Adrenal gland (tissue), 12 donors: ENCODE results near the gene ADAMTS12. TPM values are rescaled to one million over a fixed set of nuclear protein-coding genes. Genes with fewer than 3 reads are reported as not detected.

Source experiments
- DNase-seq, 7 donors: peaks; one replicate each; pipeline ENCODE4 v3.0.0-alpha.2; 2019 to 2020
- H3K27ac ChIP-seq, 5 donors: fragments of 200-600 bp; sonication (generic) in 4 of 5; 1 replicate in 3 of 5; 2 replicates in 2 of 5; pipeline versions ENCODE4 v1.5.1 to v1.8.0; 2016 to 2020; ENCODE audit warnings: mild to moderate bottlenecking in 1 of 5
- H3K27me3 ChIP-seq: fragments of 200-600 bp; 2 replicates; pipeline ENCODE4 v1.8.0; 2021
- H3K36me3 ChIP-seq, 2 donors: fragments of 200-600 bp; replicated peaks in 1 of 2; 1 replicate in 1 of 2; 2 replicates in 1 of 2; pipeline versions ENCODE4 v1.5.1 to v1.8.0; 2018 to 2022
- H3K4me1 ChIP-seq, 2 donors: fragments of 200-600 bp; replicated peaks in 1 of 2; 1 replicate in 1 of 2; 2 replicates in 1 of 2; pipeline versions ENCODE4 v1.5.1 to v1.8.0; 2018 to 2021
- H3K4me3 ChIP-seq, 4 donors: fragments of 200-600 bp; sonication (generic) in 3 of 4; one replicate each; pipeline ENCODE4 v1.5.1; 2016 to 2018
- H3K9me3 ChIP-seq, 3 donors: fragments of 200-600 bp; sonication (generic) in 1 of 3; replicated peaks in 1 of 3; 1 replicate in 2 of 3; 2 replicates in 1 of 3; pipeline versions ENCODE4 v1.5.1 to v1.8.0; 2016 to 2021
- CTCF ChIP-seq, 6 experiments: fragments of 450-650 bp in 4 of 6; fragments of 200-600 bp in 2 of 6; sonication (generic) in 1 of 6; IDR thresholded peaks; 1 replicate in 5 of 6; 2 replicates in 1 of 6; pipeline versions ENCODE4 v1.5.1 to v1.8.0; 2016 to 2021; ENCODE audit warnings: antibody characterized with exemption in 6 of 6, mild to moderate bottlenecking in 2 of 6, moderate library complexity in 1 of 6
- POLR2A ChIP-seq, 2 donors: fragments of 450-650 bp; IDR thresholded peaks; one replicate each; pipeline ENCODE4 v1.6.1; 2017; ENCODE audit warnings: antibody characterized with exemption in 2 of 2, mild to moderate bottlenecking in 2 of 2, moderate library complexity in 1 of 2
- WGBS, 4 donors: extraction: QIAGEN DNeasy Blood & Tissue Kit in 2 of 4; methylation state at CpG; one replicate each; pipeline versions ENCODE4 v1.1.5 to v1.1.7; 2013 to 2017; 5-methylcytosine and 5-hydroxymethylcytosine counted together
- intact Hi-C, 2 donors: fragments of 100-400 bp; cut with DNase I; formaldehyde crosslinking; loops; one replicate each; pipeline versions ENCODE4 v1.14.1 to v1.15.0; 2022 to 2023
- polyA plus RNA-seq, 3 donors: library from polyadenylated mRNA; stranded (reverse); fragments of 200-250 nt in 2 of 3; fragments of 350-450 nt in 1 of 3; fragmentation: Illumina TruSeq in 1 of 3; extraction: RNeasy Lipid Tissue Mini Kit (QIAGEN cat#74804) in 1 of 3; gene quantifications; one replicate each; pipeline ENCODE4 v1.2.3, GENCODE V29; 2013 to 2014
- total RNA-seq, 9 donors: library from RNA; depleted of rRNA in 4 of 9; stranded (reverse); fragments of >200 nt in 4 of 9; fragments of 120-200 nt in 1 of 9; fragmentation: NEBNext Ultra II Directional in 1 of 9; extraction: Animal tissue kit (Norgen Biotek cat#: 25700) in 1 of 9; gene quantifications; one replicate each; pipeline versions ENCODE4 v1.1.0 to v1.2.4, GENCODE V29; 2013 to 2023
- donor health status: healthy with polysubstance abuse.
- donor health status: Bipolar disorder and iron deficiency.
- donor health status: DM: yes; HTN: yes; CAD: no.
- donor health status: DM: no; HTN: no; CAD: no.
- donor health status: DM: no; HTN: no; CAD: no.
- donor health status: DM: yes; HTN: yes; CAD: no.

The ADAMTS12 gene
- total and polyA plus RNA-seq, 12 donors: 1.9 to 76.1 (median 10.5) TPM

GRCh38 chr5:33843579-33843978 lies 48.2 kb downstream of the ADAMTS12 start:
- TF ChIP-seq CTCF (IDR thresholded peaks at IDR 0.05) (no peak), POLR2A (IDR thresholded peaks at IDR 0.05) (no peak)
- H3K36me3 ChIP-seq: no peaks in the 10 kb centered on the region
- 93 to 94% (median 94%) methylated on average over 3 of the region's 3 CpGs for WGBS, 4 donors
- H3K9me3 ChIP-seq: no peaks in the 10 kb centered on the region
- H3K27ac ChIP-seq: no peak overlapping the region
- H3K27me3 ChIP-seq: no peaks in the 10 kb centered on the region
- intact Hi-C loops: no loop called here
- H3K4me1 ChIP-seq: peaks cover 0 to 32% of the 10 kb centered on the region in 2 donors
- no peak overlapping the region for H3K4me3 ChIP-seq
- DNase-seq: no peak

- Histone ChIP-seq H3K36me3 (no peaks in the 10 kb centered on the region), H3K4me3 (no peak overlapping the region), H3K27ac (no peak overlapping the region), H3K9me3 (no peaks in the 10 kb centered on the region), H3K27me3 (no peaks in the 10 kb centered on the region), H3K4me1 (peaks cover 0 to 32% of the 10 kb centered on the region in 2 donors)
- intact Hi-C loops: no loop called here
- 81 to 98% (median 94%) methylated on average over 2 of the region's 2 CpGs for WGBS, 4 donors
- TF ChIP-seq POLR2A (IDR thresholded peaks at IDR 0.05) (no peak), CTCF (IDR thresholded peaks at IDR 0.05) (no peak)
- DNase-seq: no peak
These were observed 49.3 kb downstream of the ADAMTS12 start for GRCh38 chr5:33842456-33842855.

GRCh38 chr5:33841891-33842290 lies 49.9 kb downstream of the ADAMTS12 start:
- Histone ChIP-seq H3K9me3 (no peaks in the 10 kb centered on the region), H3K27me3 (no peaks in the 10 kb centered on the region), H3K4me1 (peaks cover 0 to 30% of the 10 kb centered on the region in 2 donors), H3K27ac (no peak overlapping the region), H3K4me3 (no peak overlapping the region), H3K36me3 (no peaks in the 10 kb centered on the region)
- intact Hi-C loops: no loop called here
- DNase-seq: no peak
- no peak for TF ChIP-seq CTCF (IDR thresholded peaks at IDR 0.05)
- TF ChIP-seq POLR2A (IDR thresholded peaks at IDR 0.05): no peak
- 86 to 88% (median 87%) methylated on average over 5 of the region's 5 CpGs for WGBS, 4 donors

GRCh38 chr5:33840927-33841547 lies 50.8 kb downstream of the ADAMTS12 start:
- no peak overlapping the region for H3K4me3 ChIP-seq
- H3K27me3 ChIP-seq: no peaks in the 10 kb centered on the region
- intact Hi-C loops: no loop called here
- no peak for TF ChIP-seq POLR2A (IDR thresholded peaks at IDR 0.05)
- no peak for TF ChIP-seq CTCF (IDR thresholded peaks at IDR 0.05)
- no peak for DNase-seq
- no peak overlapping the region for H3K27ac ChIP-seq
- no peaks in the 10 kb centered on the region for H3K9me3 ChIP-seq
- H3K36me3 ChIP-seq: no peaks in the 10 kb centered on the region
- peaks cover 0 to 23% of the 10 kb centered on the region in 2 donors for H3K4me1 ChIP-seq
